Measurements from ENCODE around the gene SNUPN. TPM values are rescaled to one million over a fixed set of nuclear protein-coding genes. Genes with fewer than 3 reads are reported as not detected.
"Not testable (repeated sequence)": the region's sequence is repeated elsewhere in the genome, so short reads cannot be mapped to it uniquely, and the experiment has no call there.

The SNUPN gene
- total RNA-seq, 1 experiment from 2014 or later, result 28.9 TPM

DNA sequence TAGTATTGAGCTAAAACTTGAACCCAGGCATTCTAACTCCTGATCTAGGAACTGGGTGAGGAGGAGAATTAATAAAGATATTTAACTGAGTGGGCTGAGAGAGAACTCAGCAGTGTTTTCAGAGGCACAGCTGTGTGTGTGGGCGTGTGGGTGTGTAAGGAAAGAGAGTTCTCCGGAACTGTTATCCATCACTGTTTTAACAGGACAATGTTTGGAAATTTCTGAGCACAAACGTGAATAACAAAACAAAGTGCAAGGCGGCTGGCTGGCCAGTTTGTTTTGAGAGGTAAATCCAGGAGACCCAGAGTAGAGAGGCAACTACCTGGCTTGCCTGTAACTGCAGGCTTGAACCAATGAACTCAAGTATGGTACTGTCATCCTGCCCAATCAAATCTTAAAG lies 41.4 kb downstream of the SNUPN start:
- POLR2A ChIA-PET, result no interaction called here

DNA sequence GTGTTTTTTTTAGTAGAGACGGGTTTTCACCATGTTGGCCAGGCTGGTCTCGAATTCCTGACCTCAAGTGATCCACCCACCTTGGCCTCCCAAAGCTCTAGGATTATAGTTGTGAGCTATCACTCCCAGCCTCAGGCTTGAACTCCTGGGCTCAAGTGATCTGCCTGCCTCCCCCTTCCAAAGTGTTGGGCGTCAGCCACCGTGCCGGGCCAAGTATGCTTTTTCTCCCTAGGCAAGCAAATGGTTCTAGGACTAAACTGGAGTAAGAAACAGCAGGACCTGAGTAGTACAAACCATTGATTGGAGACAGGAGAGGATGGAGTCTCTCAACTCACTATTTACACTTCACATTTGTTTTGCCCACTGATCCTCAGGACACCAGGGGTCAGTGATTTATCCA lies 41.8 kb downstream of the SNUPN start:
- POLR2A ChIA-PET, result interaction anchor here (0.6 kb wide), 1 partner anchor 72 kb away, joined by 3 read pairs; no protein-coding TSS in a partner anchor
- no peak overlapping the region for H3K27ac Mint-ChIP-seq (ENCODE audit: low read depth, unreplicated experiment)
- no TSS peak for BruUV-seq (replicated peaks)
- CTCF ChIA-PET, result interaction anchor here (0.6 to 1.2 kb wide), 2 partner anchors 19 to 254 kb away, joined by 3 to 4 read pairs; no protein-coding TSS in a partner anchor
- no peaks in the 10 kb centered on the region for H3K36me3 Mint-ChIP-seq (ENCODE audit: insufficient read depth, unreplicated experiment)
- H3K27me3 Mint-ChIP-seq (ENCODE audit: insufficient read depth, unreplicated experiment), result no peaks in the 10 kb centered on the region
- TF ChIP-seq, protein P1, sequence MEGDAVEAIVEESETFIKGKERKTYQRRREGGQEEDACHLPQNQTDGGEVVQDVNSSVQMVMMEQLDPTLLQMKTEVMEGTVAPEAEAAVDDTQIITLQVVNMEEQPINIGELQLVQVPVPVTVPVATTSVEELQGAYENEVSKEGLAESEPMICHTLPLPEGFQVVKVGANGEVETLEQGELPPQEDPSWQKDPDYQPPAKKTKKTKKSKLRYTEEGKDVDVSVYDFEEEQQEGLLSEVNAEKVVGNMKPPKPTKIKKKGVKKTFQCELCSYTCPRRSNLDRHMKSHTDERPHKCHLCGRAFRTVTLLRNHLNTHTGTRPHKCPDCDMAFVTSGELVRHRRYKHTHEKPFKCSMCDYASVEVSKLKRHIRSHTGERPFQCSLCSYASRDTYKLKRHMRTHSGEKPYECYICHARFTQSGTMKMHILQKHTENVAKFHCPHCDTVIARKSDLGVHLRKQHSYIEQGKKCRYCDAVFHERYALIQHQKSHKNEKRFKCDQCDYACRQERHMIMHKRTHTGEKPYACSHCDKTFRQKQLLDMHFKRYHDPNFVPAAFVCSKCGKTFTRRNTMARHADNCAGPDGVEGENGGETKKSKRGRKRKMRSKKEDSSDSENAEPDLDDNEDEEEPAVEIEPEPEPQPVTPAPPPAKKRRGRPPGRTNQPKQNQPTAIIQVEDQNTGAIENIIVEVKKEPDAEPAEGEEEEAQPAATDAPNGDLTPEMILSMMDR (IDR thresholded peaks at IDR 0.05; ENCODE audit: unreplicated experiment), result no peak
- intact Hi-C loops (cut with micrococcal nuclease), result no loop called here
- DNase-seq (ENCODE audit: unreplicated experiment), result no peak
- no peaks in the 10 kb centered on the region for H3K9me3 Mint-ChIP-seq (ENCODE audit: unreplicated experiment)
- H3K4me3 Mint-ChIP-seq (ENCODE audit: unreplicated experiment), result no peak overlapping the region
- no peaks in the 10 kb centered on the region for H3K4me1 Mint-ChIP-seq (ENCODE audit: insufficient read depth, unreplicated experiment)

More for the DNA sequence above, 41.4 kb downstream of the SNUPN start:
- H3K4me1 Mint-ChIP-seq (ENCODE audit: insufficient read depth, unreplicated experiment), result no peaks in the 10 kb centered on the region
- DNase-seq (ENCODE audit: unreplicated experiment), result no peak
- H3K27ac Mint-ChIP-seq (ENCODE audit: low read depth, unreplicated experiment), result no peak overlapping the region
- H3K36me3 Mint-ChIP-seq (ENCODE audit: insufficient read depth, unreplicated experiment), result no peaks in the 10 kb centered on the region
- TF ChIP-seq, protein P1 (IDR thresholded peaks at IDR 0.05; ENCODE audit: unreplicated experiment), result no peak
- H3K4me3 Mint-ChIP-seq (ENCODE audit: unreplicated experiment), result no peak overlapping the region
- H3K9me3 Mint-ChIP-seq (ENCODE audit: unreplicated experiment), result no peaks in the 10 kb centered on the region
- CTCF ChIA-PET, result interaction anchor here (0.6 to 1.2 kb wide), 2 partner anchors 19 to 254 kb away, joined by 3 to 4 read pairs; no protein-coding TSS in a partner anchor
- H3K27me3 Mint-ChIP-seq (ENCODE audit: insufficient read depth, unreplicated experiment), result no peaks in the 10 kb centered on the region
- intact Hi-C loops (cut with micrococcal nuclease), result no loop called here
- no TSS peak for BruUV-seq (replicated peaks)

DNA sequence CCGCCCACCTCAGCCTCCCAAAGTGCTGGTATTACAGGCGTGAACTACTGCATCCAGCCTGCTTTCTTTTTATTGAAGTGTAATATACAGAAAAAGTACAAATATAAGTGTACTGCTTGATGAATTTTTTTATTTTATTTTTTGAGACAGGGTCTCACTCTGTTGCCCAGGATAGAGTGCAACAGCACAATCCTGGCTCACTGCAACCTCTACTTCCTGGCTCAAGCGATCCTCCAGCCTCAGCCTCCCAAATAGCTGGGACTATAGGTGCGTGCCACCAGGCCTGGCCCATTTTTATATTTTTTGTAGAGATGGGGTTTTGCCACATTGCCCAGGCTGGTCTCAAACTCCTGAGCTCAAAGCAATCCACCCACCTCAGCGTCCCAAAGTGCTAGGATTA lies 42.6 kb downstream of the SNUPN start:
- ChIA-PET CTCF (interaction anchor here (0.8 to 1.2 kb wide), 2 partner anchors 20 to 74 kb away, joined by 3 read pairs; no protein-coding TSS in a partner anchor), POLR2A (interaction anchor here (0.6 to 1.3 kb wide), 3 partner anchors 10 to 108 kb away, joined by 3 to 4 read pairs (median 4); no protein-coding TSS in a partner anchor)
- H3K36me3 Mint-ChIP-seq (ENCODE audit: insufficient read depth, unreplicated experiment); H3K4me3 Mint-ChIP-seq (ENCODE audit: unreplicated experiment); H3K27me3 Mint-ChIP-seq (ENCODE audit: insufficient read depth, unreplicated experiment); H3K27ac Mint-ChIP-seq (ENCODE audit: low read depth, unreplicated experiment); H3K9me3 Mint-ChIP-seq (ENCODE audit: unreplicated experiment); DNase-seq (ENCODE audit: unreplicated experiment); H3K4me1 Mint-ChIP-seq (ENCODE audit: insufficient read depth, unreplicated experiment); intact Hi-C loops (cut with micrococcal nuclease); BruUV-seq (replicated peaks): not testable (repeated sequence)

DNA sequence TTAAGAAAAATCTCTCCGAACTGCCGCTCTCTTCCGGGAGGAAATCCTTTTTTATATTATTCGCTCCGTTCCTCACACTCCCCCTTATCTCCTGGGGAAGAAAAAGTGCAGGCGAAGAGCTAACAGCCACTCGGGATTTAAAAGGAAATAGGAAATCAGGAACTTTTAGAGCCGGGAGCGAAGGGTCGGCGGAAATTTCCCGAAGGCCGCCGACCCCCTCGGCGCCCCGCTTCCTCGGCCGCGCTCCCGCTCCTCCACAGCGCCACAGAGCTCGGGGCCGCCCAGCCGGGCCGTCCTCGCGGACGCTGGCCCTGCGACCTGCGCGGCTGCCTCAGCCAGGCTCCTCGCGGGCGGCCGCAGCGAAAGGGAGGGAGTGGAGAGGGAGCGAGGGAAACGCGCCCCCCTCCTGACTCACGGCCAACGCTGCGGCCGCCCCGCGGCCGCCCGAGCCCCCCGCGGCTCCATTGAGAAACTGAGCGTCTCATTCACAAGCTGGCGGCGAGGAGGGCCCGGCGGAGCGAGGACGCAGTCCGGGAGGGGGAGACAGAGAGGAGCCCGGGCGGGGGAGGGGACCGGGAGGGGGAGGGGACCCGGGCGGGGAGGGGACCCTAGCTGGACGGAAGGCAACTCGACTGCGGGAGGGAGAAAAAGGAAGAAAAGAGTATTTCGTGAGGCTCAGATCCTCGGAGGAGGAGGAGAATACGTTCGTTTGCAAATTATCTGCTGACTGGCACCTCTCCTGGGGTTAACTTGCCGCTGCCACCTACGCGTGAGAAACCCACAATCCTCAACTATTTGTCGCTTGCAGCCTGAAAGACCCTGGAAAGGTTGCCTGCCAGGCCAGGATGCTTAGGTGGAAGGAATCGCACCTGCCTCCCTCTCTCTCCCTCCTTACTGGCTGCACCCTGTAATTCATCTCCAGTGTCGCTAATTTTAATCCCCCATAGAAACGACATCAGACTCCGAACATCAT lies 46.3 kb downstream of the SNUPN start, which contains the start of gene PTPN9:
Gene PTPN9, minus strand, starts transcription at position 368 of the 973 bp plus-strand sequence. CDS start 539 bp downstream, outside the sequence.
- Mint-ChIP-seq H3K36me3 (ENCODE audit: insufficient read depth, unreplicated experiment) (no peaks in the 10 kb centered on the region), H3K4me1 (ENCODE audit: insufficient read depth, unreplicated experiment) (peaks cover 9% of the 10 kb centered on the region), H3K4me3 (ENCODE audit: unreplicated experiment) (peak within 1 kb of the TSS; percentile 95), H3K27me3 (ENCODE audit: insufficient read depth, unreplicated experiment) (no peaks in the 10 kb centered on the region), H3K9me3 (ENCODE audit: unreplicated experiment) (no peaks in the 10 kb centered on the region), H3K27ac (ENCODE audit: low read depth, unreplicated experiment) (peak within 1 kb of the TSS; percentile 97)
- ChIA-PET CTCF (interaction anchor here (0.7 to 1.7 kb wide), 7 partner anchors 18 to 148 kb away, joined by 3 to 6 read pairs (median 4); no protein-coding TSS in a partner anchor), POLR2A (interaction anchor here (0.8 to 2.8 kb wide), 18 partner anchors 10 to 126 kb away, joined by 3 to 92 read pairs (median 7); partner anchors contain the start of genes IMP3, SIN3A, SNUPN and SNX33)
- TF ChIP-seq, protein P1 (IDR thresholded peaks at IDR 0.05; ENCODE audit: unreplicated experiment), result peak; percentile 54
- peak; percentile 74 for DNase-seq (ENCODE audit: unreplicated experiment)
- no TSS peak for BruUV-seq (replicated peaks)
- intact Hi-C loops (cut with micrococcal nuclease), result loop anchor here (2.0 to 10.0 kb wide), 6 partner anchors 42 to 212 kb away; partner anchors contain the start of genes IMP3, MAN2C1, SIN3A and SNX33

Measured in MCF 10A (cell line).